ENCODE results near the gene KRT3. TPM values are rescaled to one million over a fixed set of nuclear protein-coding genes. Genes with fewer than 3 reads are reported as not detected.

The KRT3 gene
- total and polyA plus RNA-seq, 2 donors (not counting 1 experiment from before 2014, with no cell fraction given): not detected

DNA sequence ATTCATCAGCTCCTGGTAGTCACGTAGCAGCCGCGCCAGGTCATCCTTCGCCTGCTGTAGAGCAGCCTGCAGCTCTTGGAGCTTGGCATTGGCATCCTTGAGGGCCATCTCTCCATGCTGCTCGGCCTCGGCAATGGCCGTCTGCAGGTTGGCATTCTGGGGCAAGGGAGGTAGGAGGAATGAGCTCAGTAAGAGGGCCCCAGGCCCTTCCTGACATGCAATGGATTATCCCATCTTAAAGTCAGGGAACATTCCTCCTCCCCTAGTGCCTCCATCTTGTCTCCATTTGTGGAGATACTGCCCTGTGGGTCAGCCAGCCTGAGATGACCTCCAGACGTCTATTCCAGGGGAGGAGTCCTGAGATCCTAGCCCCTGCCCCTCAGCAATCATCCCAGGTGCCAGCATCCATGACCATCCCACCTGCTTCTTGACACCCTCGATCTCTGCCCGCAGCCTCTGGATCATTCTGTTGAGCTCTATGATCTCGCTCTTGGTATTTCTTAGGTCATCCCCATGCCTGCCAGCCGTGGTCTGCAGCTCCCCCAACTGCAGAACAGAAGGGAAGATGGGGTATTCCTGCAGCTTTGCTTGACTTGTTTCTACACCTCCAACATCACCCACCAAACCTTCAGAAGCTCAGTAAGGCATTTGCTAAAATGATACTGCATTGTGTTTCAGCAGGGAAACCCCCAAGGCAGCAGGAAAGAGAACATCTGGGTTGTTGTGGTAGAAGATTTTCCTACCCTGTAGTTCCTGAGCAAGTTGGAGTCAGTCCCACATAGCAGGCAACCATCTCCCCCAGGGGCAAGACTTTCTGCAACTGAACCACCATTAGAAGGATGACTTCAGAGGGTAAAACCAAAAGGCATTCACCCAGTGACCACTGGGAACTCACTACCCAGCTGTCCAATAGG, 4.4 kb downstream of the KRT3 start:
- intact Hi-C loops (cut with micrococcal nuclease): no loop called here
- Histone ChIP-seq H4K20me1 (ENCODE audit: control insufficient read depth, insufficient read depth, low read length, poor library complexity, severe bottlenecking) (no peaks in the 10 kb centered on the region), H2AFZ (ENCODE audit: insufficient read depth, low read depth, low read length, poor library complexity, severe bottlenecking) (no peak overlapping the region), H3K27me3 (replicated peaks in 1 of 4; ENCODE audit: control extremely low read depth in 1 of 4, control insufficient read depth in 3 of 4, insufficient read depth in 4 of 4, low read length in 3 of 4) (peaks cover 0 to 16% (median 4%) of the 10 kb centered on the region in 4 experiments), H3K27ac (ENCODE audit: low read length in 2 of 2) (no peak overlapping the region), H3K9me3 (ENCODE audit: control extremely low read depth in 1 of 3, control insufficient read depth in 2 of 3, insufficient read depth in 1 of 3, low read length in 2 of 3) (peaks cover 0 to 5% (median 0%) of the 10 kb centered on the region in 3 donors), H3K4me1 (ENCODE audit: control insufficient read depth in 2 of 2, insufficient read depth in 2 of 2, low read length in 2 of 2) (no peaks in the 10 kb centered on the region), H3K4me2 (replicated peaks; ENCODE audit: low read depth, low read length, poor library complexity, severe bottlenecking) (no peak overlapping the region), H3K36me3 (replicated peaks in 1 of 2; ENCODE audit: control extremely low read depth in 1 of 2, control insufficient read depth in 1 of 2, extremely low read depth in 1 of 2, insufficient read depth in 2 of 2, low read length in 1 of 2) (no peaks in the 10 kb centered on the region), H3K4me3 (ENCODE audit: control extremely low read depth in 1 of 5, extremely low read depth in 1 of 5, insufficient read depth in 1 of 5, low read depth in 2 of 5, low read length in 4 of 5) (no peak overlapping the region), H3K9ac (ENCODE audit: low read length) (no peak overlapping the region), H3K79me2 (ENCODE audit: control insufficient read depth, insufficient read depth, low read length) (no peaks in the 10 kb centered on the region)
- ChIA-PET CTCF (no interaction called here), POLR2A (no interaction called here)
- Mint-ChIP-seq H3K27me3 (peaks cover 39% of the 10 kb centered on the region), H3K4me1 (no peaks in the 10 kb centered on the region), H3K9me3 (ENCODE audit: insufficient read depth) (no peaks in the 10 kb centered on the region), H3K27ac (no peak overlapping the region), H3K4me3 (no peak overlapping the region)
- ATAC-seq (ENCODE audit: low read depth) (no peak), DNase-seq (no peak)
- TF ChIP-seq, protein P1, sequence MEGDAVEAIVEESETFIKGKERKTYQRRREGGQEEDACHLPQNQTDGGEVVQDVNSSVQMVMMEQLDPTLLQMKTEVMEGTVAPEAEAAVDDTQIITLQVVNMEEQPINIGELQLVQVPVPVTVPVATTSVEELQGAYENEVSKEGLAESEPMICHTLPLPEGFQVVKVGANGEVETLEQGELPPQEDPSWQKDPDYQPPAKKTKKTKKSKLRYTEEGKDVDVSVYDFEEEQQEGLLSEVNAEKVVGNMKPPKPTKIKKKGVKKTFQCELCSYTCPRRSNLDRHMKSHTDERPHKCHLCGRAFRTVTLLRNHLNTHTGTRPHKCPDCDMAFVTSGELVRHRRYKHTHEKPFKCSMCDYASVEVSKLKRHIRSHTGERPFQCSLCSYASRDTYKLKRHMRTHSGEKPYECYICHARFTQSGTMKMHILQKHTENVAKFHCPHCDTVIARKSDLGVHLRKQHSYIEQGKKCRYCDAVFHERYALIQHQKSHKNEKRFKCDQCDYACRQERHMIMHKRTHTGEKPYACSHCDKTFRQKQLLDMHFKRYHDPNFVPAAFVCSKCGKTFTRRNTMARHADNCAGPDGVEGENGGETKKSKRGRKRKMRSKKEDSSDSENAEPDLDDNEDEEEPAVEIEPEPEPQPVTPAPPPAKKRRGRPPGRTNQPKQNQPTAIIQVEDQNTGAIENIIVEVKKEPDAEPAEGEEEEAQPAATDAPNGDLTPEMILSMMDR (IDR thresholded peaks at IDR 0.05): no peak
- no peak for TF ChIP-seq EZH2 (IDR thresholded peaks at IDR 0.05; ENCODE audit: borderline replicate concordance, insufficient read depth, low read depth, low read length, poor library complexity, severe bottlenecking)
- WGBS (ENCODE audit: insufficient coverage): 96% methylated on average over 10 of the region's 12 CpGs
